HTERT RPE-1 (cell line): ENCODE data around the gene TENT4A.

ENCODE experiments used
- in situ Hi-C: fragments of 300-500 bp; cut with MboI; formaldehyde crosslinking; loops from 4 replicates; pipeline ENCODE4 v1.14.3; 2020; ENCODE audit warnings: low sequenced_read_pairs

The TENT4A gene

GRCh38 chr5:6717247-6717646 is 4.0 kb downstream of the TENT4A start:
- in situ Hi-C loops = no loop called here

GRCh38 chr5:6717687-6718086 is 4.5 kb downstream of the TENT4A start:
- in situ Hi-C loops = no loop called here

DNA sequence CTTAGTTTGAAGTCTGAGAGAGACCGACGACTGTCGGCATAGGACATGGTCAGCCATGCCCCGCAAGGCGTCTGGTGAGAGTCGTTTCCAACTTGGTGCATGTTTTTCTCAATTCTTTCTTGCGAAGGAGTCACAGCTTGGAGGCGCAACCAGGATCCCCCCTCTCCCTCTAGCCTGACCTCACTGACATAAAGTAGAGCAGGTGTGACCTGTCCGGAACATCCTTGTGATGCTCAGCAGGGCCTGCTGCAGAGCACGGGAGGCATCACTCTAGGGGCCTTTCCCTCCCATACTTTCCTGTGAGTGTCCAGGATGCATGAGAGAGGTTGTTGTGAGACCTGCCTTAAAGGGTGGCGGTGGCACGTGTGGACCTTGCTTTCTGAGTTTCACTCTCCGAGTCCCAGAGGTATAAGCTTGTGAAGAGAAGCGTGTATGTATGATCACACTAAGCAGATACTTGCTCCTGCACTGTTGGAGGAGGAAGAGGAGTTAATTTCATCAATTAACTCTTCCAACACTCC is 5.0 kb downstream of the TENT4A start:
- in situ Hi-C loops = no loop called here

DNA sequence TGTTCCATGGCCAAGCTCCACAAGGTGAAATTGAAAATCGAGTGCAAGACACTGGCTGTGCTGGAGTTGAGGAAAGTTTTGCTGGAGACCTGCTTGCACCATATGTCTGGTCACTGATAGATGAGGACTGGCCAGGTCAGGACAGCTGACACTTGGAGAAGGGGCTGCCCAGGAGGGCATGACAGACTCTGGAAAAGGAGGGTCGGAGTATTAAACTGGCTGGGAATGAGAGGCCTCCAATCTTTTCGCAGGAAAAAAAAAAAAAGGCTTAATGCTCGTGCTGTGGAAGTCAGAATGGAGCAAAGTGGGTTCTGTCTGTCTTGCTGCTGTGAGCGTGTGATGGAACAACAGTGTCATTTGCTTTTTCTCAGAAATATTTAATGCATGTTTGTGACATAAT is 5.5 kb downstream of the TENT4A start:
- in situ Hi-C loops = no loop called here

GRCh38 chr5:6719417-6719816 is 6.2 kb downstream of the TENT4A start:
- in situ Hi-C loops = no loop called here

DNA sequence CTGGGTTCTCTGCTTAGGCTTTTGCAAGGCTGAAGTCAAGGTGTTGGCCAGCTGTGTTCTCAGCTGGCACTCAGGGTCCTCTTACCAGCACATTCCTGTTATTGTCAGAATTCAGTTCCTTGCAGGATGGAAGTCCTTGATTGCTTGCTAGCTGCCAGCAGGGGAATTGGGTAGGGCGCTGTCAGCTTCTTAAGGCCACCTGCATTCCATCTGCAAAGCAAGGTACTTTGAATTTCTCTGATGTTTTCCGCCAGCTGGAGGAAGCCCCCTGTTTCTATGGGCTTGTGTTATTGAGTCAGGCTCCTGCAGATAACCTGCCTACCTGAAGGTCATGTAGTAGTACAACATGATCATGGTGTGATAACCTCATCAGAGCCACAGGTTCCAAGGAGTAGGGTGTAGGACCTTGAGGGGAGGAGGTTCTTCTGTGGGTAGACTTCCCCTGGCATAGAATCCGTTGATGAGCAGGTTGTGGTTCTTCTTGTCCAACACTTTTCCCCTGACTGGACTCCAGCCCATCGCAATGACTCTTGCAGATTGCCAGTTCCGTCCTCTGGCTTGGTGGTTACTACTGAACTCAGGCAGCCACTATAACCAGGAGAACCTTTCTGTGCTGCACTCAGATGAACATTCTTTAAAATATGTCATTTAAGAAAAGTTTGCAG is 6.8 kb downstream of the TENT4A start:
- in situ Hi-C loops = no loop called here

DNA sequence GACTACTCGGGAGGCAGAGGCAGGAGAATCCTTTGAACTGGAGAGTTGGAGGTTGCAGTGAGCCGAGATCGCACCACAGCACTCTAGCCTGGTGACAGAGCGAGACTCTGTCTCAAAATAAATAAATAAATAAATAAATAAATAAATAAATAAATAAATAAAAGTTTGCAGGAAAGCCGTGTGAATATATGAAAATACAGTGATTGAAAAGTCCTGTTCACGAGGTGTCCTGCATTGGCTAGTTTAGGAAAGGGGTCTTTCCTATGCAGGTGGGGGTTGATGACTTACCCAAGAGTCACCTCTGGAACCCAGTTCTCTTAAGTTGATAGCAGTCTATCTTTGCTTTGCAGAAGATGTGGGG is 7.3 kb downstream of the TENT4A start:
- in situ Hi-C loops = no loop called here

GRCh38 chr5:6721442-6721841 is 8.2 kb downstream of the TENT4A start:
- in situ Hi-C loops = no loop called here

- in situ Hi-C loops = no loop called here
These were observed 8.8 kb downstream of the TENT4A start for GRCh38 chr5:6722015-6722414.

DNA sequence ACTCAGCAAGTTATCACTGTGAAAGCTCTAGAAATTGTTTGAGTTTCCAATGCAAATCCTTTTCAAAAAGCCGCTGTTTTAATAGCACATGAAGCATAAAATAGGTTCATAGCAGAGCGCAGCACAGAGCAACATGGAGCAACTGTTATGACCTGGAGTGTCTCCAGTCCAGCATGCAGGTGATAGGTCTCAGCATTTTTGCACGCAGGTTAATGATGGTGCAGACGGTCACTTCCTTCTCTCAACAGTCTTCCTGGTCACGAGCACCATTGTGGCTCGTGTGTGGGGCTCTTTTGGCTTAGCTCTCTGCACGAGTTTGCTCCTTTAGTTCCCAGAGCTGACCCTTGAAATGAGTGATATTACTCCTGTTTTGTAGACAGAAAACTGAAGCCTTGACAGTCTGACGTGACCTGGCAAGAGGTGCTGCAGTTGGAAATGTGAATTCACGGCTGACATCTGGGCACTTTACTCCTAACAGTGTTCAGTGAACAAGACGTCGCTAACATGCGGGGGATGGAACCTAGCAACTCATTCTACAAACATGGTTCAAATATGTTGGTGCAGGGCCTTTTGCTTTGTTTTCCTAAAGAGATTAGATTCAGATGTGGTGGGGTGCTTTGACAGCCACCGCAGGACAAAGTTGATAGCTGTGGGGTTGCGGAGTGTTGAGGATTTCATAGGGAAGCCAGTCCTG is 10.0 kb downstream of the TENT4A start:
- in situ Hi-C loops = no loop called here

GRCh38 chr5:6723816-6724300 is 10.6 kb downstream of the TENT4A start:
- in situ Hi-C loops = no loop called here

DNA sequence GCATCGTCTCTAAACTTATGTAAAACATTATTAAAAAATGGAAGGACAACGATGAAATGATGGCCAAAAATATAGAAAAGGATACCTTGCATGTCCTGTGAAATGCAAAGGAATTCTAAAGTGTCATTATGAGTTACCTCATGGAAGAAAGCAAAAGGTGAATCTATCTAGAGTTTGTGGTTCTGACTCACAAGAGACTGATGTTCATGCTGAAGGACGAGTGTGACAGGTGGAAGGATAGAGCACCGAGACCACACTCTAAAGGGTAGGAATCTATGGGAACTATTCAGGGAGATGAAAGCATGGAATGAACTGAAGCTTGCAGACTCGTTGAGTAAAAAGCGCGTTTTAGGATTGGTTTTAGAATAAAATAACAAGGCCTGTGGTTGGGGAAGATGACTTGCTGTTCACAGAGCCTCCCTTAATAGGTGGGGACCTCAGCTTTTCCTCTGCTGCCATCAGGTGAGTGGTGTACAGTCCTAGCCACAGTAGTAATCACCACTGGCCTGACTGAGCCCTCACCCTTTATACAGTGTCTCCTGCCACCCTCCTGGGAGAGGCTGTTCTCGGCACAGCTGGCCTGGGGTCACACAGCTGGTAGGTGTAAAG is 11.2 kb downstream of the TENT4A start:
- in situ Hi-C loops = no loop called here

GRCh38 chr5:6725421-6725820 is 12.2 kb downstream of the TENT4A start:
- in situ Hi-C loops = no loop called here

DNA sequence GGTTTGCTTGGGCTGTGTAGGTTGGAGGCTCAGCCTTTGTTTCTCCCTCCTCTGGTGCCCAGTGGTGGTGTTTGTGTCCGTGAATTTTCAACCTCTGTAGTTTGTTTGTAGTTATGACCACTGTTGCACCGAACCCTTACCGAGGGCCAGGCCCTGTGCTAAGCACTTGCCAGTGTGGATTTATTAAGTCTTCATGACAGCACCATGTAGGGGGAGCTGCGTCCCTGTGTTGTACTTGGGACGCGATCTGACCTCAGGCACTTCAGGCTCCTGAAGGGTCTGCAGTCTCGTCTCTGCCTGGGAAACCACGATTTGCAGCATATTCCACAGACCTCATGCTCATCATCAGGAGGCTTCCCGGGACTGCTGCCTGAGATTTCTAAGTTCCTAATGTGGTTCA is 12.8 kb downstream of the TENT4A start:
- in situ Hi-C loops = no loop called here

DNA sequence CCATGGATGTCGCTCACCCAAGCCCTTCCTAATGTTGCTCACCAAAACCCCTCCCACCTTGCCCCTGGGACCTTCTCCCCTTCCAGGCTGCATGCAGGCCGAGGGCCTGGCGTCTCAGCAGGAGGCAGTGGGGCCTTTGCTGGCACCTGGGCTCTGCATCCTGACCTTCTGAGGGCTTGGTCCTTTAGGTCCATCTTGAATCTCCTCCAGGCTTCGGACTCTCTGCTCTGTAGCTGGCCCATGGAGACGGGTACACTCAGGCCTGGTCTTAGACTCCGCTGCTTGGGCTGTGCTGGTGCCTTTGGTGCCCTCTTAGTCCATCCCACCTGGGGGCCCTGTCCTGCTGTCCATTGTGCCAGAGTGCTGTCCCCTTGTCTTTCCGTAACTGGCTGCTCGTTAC is 14.0 kb downstream of the TENT4A start:
- in situ Hi-C loops = no loop called here

DNA sequence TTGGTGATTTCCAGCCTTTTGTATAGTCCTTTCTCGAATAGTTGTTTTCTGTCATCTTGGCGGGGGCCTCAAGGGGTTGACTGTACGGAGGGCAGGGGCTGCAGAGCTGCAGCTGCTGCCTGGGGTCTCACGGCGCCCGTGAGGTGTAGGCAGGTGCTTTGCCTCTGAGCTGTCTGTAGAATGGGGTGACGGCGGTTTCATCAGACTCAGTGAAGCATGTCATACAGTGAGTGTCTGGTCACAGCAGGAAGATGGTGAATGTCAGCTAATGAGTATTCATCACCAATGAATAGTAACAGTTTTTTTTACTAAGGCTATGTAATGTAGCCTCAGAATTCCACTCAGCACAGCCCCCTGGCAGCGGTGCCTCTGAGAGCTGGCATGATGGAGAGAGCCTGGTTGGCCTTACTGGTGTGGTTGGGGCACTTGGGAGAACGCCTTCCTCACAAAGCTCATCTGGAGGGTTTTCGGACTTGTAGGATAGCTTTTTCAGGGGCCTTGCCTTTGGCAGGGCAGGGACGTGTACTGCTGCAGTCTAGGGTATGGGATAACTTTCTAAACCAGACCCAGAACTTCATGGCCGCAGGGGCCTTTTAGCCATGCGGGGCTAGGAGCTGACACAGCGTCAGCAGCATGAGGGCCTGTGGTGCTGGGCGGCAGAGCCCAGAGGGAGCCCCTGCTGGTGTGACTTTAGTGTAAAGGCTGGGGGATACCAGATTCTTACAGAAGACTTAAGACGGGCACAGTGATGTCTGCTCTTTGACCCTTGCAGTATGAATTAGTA is 15.0 kb downstream of the TENT4A start:
- in situ Hi-C loops = no loop called here

GRCh38 chr5:6728795-6729183 is 15.6 kb downstream of the TENT4A start:
- in situ Hi-C loops = no loop called here

- in situ Hi-C loops = no loop called here
These were observed 16.4 kb downstream of the TENT4A start for GRCh38 chr5:6729386-6730310.

- in situ Hi-C loops = no loop called here
These were observed 17.2 kb downstream of the TENT4A start for GRCh38 chr5:6730407-6730806.

DNA sequence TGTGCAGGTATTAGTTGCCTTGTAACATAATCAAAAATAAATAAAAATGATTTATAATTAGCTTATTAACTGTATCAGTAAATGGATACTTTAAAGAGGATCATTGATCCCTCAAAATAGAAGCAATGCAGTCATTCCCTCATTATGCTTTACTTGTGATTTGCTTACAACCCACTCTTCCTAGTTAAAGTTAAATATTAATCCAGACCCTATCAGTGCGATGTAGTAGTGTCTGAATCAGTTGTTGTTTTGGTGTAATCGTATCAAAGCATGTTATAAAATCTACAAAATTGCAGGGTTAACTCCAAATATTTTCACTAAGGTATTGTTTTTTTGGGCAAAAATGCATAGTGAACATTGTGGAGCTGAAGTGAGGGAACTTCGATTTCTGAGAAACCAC is 17.6 kb downstream of the TENT4A start:
- in situ Hi-C loops = no loop called here
